ENCODE measurements around the gene CAMK2A.

Gene CAMK2A

DNA sequence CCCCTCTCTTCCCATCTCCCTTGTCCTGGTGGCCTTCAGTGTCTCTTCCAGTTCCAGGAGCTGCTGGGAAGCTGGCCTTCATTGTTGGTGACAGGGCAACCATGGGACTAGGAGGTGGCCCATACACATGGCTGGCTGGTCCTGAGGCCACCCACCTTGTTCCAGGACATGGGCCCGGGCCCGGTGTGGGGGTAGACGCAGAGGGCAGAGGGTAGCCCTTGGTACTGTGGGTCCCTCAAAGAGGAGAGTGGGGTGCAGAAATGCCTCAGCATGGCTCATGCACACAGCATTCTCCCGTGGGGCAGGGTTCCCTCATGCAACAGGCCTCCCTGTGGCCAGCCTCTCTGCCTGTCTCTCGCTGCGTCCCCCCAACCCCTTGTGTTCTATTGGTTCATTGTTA lies 78.9 kb downstream of the CAMK2A start:
- no peak for DNase-seq (ENCODE audit: low read depth)
- no peak overlapping the region for H3K4me3 ChIP-seq (ENCODE audit: low read depth, low read length)
- TF ChIP-seq, protein P1, sequence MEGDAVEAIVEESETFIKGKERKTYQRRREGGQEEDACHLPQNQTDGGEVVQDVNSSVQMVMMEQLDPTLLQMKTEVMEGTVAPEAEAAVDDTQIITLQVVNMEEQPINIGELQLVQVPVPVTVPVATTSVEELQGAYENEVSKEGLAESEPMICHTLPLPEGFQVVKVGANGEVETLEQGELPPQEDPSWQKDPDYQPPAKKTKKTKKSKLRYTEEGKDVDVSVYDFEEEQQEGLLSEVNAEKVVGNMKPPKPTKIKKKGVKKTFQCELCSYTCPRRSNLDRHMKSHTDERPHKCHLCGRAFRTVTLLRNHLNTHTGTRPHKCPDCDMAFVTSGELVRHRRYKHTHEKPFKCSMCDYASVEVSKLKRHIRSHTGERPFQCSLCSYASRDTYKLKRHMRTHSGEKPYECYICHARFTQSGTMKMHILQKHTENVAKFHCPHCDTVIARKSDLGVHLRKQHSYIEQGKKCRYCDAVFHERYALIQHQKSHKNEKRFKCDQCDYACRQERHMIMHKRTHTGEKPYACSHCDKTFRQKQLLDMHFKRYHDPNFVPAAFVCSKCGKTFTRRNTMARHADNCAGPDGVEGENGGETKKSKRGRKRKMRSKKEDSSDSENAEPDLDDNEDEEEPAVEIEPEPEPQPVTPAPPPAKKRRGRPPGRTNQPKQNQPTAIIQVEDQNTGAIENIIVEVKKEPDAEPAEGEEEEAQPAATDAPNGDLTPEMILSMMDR (IDR thresholded peaks at IDR 0.05; ENCODE audit: insufficient read depth, low read depth, low read length, missing control alignments) = no peak

DNA sequence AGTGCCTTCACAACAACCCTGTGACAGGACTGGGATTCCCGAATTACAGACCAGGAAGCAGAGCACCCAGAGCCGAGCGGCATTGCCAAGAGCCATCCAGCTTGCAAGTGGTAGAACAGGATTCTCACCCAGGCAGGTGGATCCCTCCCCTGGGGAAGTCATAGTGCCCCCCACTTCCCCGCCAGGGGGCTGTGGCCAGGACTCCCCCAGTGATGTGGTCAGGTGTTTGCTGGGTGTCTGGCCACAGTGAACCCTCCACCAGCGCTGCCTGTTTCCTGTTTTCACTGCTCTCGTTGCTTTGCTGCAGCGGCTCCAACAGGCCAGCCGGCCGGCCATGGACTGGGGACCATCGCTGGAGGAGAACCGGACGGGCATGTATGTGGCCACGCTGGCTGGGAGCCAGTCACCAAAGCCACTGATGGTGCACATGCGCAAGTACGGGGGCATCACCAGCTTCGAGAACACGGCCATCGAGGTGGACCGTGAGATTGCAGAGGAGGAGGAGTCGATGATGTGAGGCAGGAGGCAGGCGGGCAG lies 80.4 kb downstream of the CAMK2A start:
- no peak for DNase-seq (ENCODE audit: low read depth)
- H3K4me3 ChIP-seq (ENCODE audit: low read depth, low read length) = no peak overlapping the region
- TF ChIP-seq, protein P1 (IDR thresholded peaks at IDR 0.05; ENCODE audit: insufficient read depth, low read depth, low read length, missing control alignments) = no peak

DNA sequence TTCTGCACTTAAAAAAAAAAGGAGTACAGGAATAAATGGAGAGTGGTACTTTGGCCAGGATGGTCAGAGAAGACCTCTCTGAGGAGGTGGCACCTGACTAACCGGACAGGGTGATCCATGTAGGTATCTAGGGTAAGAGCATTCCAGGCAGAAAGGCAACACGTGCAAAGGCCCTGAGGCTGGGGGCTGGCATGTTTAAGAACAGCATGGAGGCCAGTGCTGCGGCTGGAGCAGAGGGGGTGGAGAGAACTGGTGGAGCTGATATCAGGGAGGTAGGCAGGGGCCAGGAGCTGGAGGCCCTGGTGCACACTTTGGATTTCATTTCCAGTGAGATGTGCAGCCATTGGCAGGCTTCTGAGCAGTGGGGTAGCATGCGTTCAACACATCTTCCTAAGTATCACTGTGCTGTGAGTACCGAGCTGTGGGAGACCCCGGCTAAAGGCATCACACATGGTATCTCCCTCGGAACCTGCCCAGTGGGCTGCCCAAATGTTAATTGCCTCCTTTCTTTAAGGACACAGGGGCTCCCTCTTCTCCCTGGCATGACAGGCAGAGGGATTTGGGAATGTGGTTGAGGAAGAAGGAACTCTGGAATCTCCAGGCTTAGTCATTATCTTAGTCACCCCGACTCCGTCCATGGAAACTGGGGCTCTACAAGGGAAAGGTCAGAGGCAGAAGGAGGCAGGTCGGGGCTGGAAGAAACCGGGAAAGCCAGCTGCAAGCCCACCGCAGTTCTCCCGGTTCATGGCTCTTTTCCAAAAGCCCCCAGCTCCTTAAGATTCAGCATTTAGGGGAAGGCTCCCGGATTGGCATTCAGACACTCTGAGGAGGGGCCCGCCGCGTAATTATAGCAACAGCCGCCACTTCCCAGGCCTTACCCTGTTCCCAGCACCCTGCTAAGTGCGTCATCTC lies 81.1 kb downstream of the CAMK2A start:
- no peak for DNase-seq (ENCODE audit: low read depth)
- H3K4me3 ChIP-seq (ENCODE audit: low read depth, low read length) = no peak overlapping the region
- TF ChIP-seq, protein P1 (IDR thresholded peaks at IDR 0.05; ENCODE audit: insufficient read depth, low read depth, low read length, missing control alignments) = no peak

DNA sequence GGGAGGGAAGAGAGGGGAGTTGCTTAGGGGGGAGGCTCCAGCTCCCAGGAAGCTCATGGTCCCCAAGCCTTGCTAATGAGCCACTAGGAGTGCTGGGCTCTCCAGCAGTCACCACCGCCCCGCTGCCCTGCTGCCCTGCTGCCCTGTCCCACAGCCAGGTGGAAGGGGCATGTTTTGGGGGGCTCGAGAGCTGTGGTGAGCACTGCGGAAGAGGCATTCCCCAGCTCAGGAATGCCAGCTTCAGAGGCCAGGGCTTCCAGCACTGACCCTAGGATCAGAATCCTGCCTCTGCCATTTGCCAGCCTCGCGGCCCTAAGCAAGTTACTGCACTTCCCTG lies 82.8 kb downstream of the CAMK2A start:
- TF ChIP-seq, protein P1 (IDR thresholded peaks at IDR 0.05; ENCODE audit: insufficient read depth, low read depth, low read length, missing control alignments) = no peak
- no peak for DNase-seq (ENCODE audit: low read depth)
- no peak overlapping the region for H3K4me3 ChIP-seq (ENCODE audit: low read depth, low read length)

DNA sequence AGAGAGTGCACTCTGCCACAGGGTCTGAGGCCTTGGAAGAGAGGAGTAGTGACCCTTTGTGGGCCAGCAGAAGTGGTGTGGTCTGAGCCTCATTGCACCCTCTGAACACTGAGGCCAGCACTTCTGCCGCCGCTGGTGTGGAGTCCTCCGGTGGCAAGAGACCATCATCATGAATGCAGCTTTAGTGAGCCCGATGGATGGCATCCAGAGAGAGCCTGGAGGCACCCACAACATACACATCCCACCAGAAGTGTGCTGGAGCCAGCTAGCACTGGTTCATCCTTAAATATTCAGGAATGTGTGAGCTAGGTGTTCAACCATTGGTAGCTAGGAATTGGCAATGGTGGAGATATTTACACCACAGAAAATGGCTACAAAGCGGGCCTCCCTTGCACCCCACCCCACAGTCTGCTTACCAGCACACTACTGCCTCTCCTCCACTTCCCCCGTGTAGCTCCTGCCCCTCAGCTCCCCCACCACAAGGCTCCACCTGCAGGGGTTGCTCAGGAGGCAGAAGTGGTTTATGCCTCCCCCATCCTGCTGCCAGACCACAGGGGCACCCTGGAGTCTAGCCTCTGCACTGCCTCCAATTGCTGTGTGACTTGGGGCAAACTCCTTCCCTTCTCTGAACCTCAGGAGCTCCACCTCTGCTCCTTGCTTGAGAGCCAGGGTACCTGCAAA lies 83.3 kb downstream of the CAMK2A start:
- H3K4me3 ChIP-seq (ENCODE audit: low read depth, low read length) = no peak overlapping the region
- no peak for DNase-seq (ENCODE audit: low read depth)
- TF ChIP-seq, protein P1 (IDR thresholded peaks at IDR 0.05; ENCODE audit: insufficient read depth, low read depth, low read length, missing control alignments) = no peak

DNA sequence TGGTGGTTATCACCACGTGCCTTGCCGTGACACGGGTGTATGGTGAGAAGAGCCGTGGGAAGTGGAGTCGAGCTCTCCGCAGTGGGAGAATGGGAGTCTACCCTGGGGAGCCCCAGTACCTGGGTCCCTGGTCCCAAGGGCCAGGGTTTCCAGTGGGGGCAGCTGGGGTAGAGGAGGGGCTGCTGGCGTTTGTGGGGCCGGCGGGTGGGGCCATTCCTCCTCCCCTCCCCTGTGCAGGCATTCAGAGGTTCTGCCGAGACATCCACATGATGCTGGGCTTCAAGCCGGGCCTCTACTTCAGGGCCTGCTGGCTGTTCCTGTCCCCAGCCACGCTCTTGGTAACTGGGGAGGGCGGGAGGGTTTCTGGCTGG lies 85.0 kb downstream of the CAMK2A start:
- TF ChIP-seq, protein P1 (IDR thresholded peaks at IDR 0.05; ENCODE audit: insufficient read depth, low read depth, low read length, missing control alignments) = no peak
- no peak for DNase-seq (ENCODE audit: low read depth)
- no peak overlapping the region for H3K4me3 ChIP-seq (ENCODE audit: low read depth, low read length)
